ENCODE data around the gene ALKBH4.
"Not testable (repeated sequence)": the region's sequence is repeated elsewhere in the genome, so short reads cannot be mapped to it uniquely, and the experiment has no call there.

Gene ALKBH4, protein sequence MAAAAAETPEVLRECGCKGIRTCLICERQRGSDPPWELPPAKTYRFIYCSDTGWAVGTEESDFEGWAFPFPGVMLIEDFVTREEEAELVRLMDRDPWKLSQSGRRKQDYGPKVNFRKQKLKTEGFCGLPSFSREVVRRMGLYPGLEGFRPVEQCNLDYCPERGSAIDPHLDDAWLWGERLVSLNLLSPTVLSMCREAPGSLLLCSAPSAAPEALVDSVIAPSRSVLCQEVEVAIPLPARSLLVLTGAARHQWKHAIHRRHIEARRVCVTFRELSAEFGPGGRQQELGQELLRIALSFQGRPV

DNA sequence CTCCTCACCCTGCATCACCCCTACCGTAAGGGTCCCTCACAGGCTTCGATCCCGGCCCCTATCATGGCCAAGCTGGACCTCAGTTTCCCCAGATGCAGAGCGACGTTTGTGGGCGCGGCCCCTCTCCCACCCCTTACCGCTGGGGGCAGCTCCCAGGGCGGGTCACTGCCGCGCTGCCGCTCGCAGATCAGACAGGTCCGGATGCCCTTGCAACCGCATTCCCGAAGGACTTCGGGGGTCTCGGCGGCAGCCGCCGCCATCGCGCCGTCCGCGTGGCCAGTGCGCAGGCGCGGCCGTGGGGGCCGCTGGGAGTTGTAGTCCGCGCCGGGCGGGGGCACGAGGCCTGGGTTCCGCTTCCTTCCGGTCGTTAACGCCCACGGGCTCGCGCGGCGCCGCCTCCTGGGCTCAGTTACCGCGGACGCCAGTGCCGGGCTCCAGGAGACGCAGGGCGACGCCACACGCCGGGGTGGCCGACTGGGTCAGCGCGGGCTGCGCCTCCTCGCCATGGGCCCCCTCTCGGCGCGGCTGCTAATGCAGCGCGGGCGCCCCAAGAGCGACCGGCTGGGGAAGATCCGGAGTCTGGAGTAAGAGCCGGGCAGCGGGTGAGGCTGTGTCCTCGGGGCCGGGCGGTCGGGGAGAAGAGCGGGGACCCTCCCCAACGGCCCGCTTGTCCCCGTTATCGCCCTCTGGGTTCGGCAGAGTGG is at the start of gene ALKBH4, which contains the start of gene LRWD1:
Gene ALKBH4 (minus strand): TSS at position 287 of the 704 bp plus-strand sequence. CDS start 27 bp downstream, at position 260.
Gene LRWD1 (plus strand): TSS at position 408 of the 704 bp plus-strand sequence. CDS start 97 bp downstream, at position 505.
- in situ Hi-C loops (cut with HindIII; ENCODE audit: low pct_ligation_motif_present, low pct_unique_long_range_greater_than_20kb, low sequenced_read_pairs), result no loop called here

GRCh38 chr7:102512642-102513221 is 48.1 kb upstream of the ALKBH4 start:
- in situ Hi-C loops (cut with HindIII; ENCODE audit: low pct_ligation_motif_present, low pct_unique_long_range_greater_than_20kb, low sequenced_read_pairs), result not testable (repeated sequence)
- DNase-seq, result peak; percentile 82

More for the DNA sequence above, at the start of gene ALKBH4, which contains the start of gene LRWD1:
- DNase-seq, result peak; percentile 91

GRCh38 chr7:102511860-102512522 is 47.3 kb upstream of the ALKBH4 start:
- in situ Hi-C loops (cut with HindIII; ENCODE audit: low pct_ligation_motif_present, low pct_unique_long_range_greater_than_20kb, low sequenced_read_pairs); DNase-seq: not testable (repeated sequence)

DNA sequence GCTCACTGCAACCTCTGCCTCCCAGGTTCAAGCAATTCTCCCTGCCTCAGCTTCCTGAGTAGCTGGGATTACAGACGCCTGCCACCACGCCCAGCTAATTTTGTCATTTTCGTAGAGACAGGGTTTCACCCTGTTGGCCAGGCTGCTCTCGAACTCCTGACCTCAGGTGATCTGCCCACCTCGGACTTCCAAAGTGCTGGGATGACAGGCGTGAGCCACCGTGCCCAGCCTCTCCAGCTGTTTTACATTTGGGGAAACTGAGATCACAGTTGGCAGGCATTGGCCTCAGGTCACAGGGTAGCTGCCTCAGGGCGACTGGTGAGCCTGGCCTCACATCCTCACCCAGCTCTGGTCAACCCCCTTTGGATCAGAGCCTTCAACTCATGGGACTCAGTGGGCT is 45.9 kb upstream of the ALKBH4 start:
- in situ Hi-C loops (cut with HindIII; ENCODE audit: low pct_ligation_motif_present, low pct_unique_long_range_greater_than_20kb, low sequenced_read_pairs); DNase-seq: not testable (repeated sequence)

DNA sequence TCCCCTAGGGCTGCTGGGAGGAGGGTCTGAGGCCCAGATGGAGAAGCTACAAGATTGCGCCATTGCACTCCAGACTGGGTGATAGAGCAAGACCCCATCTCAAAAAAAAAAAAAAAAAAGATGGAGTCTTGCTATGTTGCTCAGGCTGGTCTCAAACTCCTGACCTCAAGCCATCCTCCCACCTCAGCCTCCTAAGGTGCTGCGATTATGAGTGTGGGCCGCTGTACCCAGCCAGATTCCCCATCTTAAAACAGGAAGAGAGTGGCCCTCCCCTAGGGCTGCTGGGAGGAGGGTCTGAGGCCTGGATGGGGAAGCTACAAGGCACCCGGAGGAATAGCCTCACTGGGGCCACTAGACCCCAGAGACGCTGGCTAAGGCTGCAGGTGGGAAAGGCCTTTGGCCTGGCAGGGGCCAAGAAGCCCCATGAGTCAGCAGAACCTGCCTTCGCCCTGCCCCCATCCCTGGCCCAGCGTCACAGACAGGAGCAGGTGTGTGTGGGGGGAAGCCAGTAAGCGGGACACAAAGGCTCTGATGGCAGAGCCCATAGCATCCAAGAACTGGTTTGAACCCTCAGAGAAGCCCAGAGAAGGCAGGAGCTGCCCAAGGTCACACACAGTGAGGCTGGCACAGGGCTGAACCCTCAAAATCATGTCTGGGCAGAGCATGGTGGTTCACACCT is 42.9 kb upstream of the ALKBH4 start:
- DNase-seq; in situ Hi-C loops (cut with HindIII; ENCODE audit: low pct_ligation_motif_present, low pct_unique_long_range_greater_than_20kb, low sequenced_read_pairs): not testable (repeated sequence)

GRCh38 chr7:102505298-102506185 is 40.9 kb upstream of the ALKBH4 start:
- DNase-seq; in situ Hi-C loops (cut with HindIII; ENCODE audit: low pct_ligation_motif_present, low pct_unique_long_range_greater_than_20kb, low sequenced_read_pairs): not testable (repeated sequence)

GRCh38 chr7:102503141-102503540 is 38.5 kb upstream of the ALKBH4 start:
- in situ Hi-C loops (cut with HindIII; ENCODE audit: low pct_ligation_motif_present, low pct_unique_long_range_greater_than_20kb, low sequenced_read_pairs); DNase-seq: not testable (repeated sequence)

DNA sequence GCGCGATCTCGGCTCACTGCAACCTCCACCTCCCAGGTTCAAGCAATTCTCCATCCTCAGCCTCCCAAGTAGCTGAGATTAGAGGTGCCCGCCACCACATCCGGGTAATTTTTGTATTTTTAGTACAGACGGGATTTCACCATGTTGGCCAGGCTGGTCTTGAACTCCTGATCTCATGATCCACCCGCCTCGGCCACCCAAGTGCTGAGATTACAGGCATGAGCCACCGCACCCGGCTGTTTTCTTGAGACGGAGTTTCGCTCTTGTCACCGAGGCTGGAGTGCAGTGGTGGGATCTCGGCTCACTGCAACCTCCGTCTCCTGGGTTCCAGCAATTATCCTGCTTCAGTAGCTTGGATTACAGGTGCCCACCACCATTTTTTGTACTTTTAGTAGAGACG is 33.7 kb upstream of the ALKBH4 start:
- DNase-seq; in situ Hi-C loops (cut with HindIII; ENCODE audit: low pct_ligation_motif_present, low pct_unique_long_range_greater_than_20kb, low sequenced_read_pairs): not testable (repeated sequence)

DNA sequence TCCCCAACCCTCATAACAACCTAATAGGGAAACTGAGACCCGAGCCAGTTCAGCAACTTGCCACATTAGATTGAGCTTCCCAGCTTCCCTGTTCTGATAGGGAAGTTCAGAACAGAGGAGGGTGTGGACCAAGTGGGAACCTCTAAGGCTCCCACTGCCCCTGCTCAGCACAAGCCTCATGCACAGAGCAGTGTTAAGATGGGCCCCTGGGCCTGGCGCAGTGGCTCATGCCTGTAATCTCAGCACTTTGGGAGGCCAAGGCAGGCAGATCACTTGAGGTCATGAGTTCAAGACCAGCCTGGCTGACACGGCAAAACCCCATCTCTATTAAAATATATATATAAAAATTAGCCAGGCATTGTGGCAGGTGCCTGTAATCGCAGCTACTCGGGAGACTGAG is 32.6 kb upstream of the ALKBH4 start:
- DNase-seq; in situ Hi-C loops (cut with HindIII; ENCODE audit: low pct_ligation_motif_present, low pct_unique_long_range_greater_than_20kb, low sequenced_read_pairs): not testable (repeated sequence)

DNA sequence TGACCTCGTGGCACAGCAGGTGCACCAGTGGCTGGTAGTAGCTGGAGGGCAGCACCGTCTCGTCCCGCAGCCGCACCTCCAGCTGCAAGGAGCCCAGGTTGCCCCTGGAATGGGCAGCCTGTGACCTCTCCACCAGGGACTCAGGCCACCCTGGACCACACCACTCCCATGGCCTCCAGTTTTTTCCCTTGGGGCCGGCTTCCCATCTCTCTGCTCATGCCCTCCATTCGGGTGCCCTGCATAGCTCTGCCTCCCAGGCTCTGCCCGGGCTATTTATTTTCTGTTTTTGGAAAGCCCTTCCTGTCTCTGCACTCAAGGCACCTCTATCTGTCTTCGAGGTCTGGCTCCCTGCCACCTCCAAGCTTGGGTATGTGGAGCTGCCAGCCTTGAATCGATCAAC is 32.2 kb upstream of the ALKBH4 start:
- in situ Hi-C loops (cut with HindIII; ENCODE audit: low pct_ligation_motif_present, low pct_unique_long_range_greater_than_20kb, low sequenced_read_pairs); DNase-seq: not testable (repeated sequence)

- DNase-seq; in situ Hi-C loops (cut with HindIII; ENCODE audit: low pct_ligation_motif_present, low pct_unique_long_range_greater_than_20kb, low sequenced_read_pairs): not testable (repeated sequence)
These were observed 29.9 kb upstream of the ALKBH4 start for GRCh38 chr7:102494473-102495149.

GRCh38 chr7:102494026-102494425 is 29.4 kb upstream of the ALKBH4 start:
- in situ Hi-C loops (cut with HindIII; ENCODE audit: low pct_ligation_motif_present, low pct_unique_long_range_greater_than_20kb, low sequenced_read_pairs); DNase-seq: not testable (repeated sequence)

DNA sequence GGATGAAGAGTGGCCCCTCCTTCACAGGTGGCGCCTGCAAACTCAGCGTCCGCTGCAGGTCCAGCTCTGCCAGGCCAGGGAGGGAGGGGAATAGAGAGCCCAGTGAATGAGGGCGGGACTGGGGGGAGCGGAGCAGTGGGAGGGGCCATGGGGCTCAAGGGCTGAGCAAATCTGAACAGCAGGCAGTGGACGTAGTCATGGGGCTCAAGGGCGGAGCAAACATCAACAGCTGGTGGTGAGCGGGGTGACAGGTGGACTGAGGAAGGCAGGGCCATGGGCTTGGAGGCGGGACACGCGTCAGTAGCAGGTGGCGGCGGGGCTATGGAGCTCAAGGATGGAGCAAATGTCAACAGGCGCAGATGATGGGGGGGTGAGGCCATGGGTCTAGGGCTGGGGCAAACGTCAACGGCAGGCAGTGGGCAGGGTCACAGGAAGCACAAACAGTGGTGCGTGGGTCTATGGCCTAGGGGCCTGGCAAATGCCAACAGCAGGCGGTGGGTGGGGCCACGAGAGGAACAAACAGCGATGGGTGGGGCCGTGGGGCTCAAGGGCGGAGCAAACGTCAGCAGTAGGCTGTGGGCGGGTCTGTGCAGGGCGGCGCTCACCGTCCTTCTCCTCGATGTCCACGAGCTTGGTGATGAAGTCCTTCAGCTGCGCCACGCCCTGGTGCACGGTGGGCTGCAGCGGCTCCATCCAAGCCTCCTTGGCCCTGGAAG is 28.7 kb upstream of the ALKBH4 start:
- in situ Hi-C loops (cut with HindIII; ENCODE audit: low pct_ligation_motif_present, low pct_unique_long_range_greater_than_20kb, low sequenced_read_pairs); DNase-seq: not testable (repeated sequence)

DNA sequence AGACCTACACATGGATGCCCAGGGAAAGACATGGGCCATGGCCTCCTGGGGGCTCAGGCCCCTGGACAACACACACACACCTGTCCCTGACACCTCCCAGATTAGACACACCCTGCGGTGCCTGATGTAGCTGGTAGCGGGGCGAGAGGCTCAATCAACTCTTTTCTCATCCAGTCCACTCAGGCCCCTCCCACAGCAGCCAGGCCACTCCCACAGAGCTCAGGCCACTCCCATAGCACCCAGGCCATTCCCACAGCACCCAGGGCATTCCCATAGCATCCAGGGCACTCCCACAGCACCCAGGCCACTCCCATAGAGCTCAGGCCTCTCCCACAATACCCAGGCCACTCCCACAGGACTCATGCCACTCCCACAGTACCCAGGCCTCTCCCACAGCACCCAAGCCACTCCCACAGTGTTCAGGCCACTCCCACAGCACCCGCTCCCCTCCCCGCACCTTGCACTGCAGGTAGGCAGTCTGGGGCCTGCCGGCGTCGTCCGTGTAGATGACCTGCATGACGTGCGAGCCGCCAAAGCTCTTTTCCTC is 25.9 kb upstream of the ALKBH4 start:
- DNase-seq; in situ Hi-C loops (cut with HindIII; ENCODE audit: low pct_ligation_motif_present, low pct_unique_long_range_greater_than_20kb, low sequenced_read_pairs): not testable (repeated sequence)

DNA sequence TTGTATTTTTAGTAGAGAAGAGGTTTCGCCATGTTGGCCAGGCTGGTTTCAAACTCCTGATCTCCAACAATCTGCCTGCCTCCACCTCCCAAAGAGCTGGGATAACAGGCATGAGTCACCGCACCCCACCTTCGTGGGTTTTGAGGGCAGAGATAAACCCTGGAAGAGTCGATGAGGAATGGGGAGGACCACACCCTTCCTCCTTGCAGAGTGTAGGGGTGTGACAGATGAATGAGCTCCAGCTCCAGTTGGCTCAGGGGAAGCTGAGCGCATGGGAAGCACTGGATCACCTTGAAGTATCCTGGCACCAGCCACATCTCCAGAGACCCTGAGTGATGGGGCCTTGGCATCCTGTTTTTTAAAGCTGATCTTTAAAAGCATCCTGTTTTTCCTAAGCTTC is 19.7 kb upstream of the ALKBH4 start:
- in situ Hi-C loops (cut with HindIII; ENCODE audit: low pct_ligation_motif_present, low pct_unique_long_range_greater_than_20kb, low sequenced_read_pairs); DNase-seq: not testable (repeated sequence)

DNA sequence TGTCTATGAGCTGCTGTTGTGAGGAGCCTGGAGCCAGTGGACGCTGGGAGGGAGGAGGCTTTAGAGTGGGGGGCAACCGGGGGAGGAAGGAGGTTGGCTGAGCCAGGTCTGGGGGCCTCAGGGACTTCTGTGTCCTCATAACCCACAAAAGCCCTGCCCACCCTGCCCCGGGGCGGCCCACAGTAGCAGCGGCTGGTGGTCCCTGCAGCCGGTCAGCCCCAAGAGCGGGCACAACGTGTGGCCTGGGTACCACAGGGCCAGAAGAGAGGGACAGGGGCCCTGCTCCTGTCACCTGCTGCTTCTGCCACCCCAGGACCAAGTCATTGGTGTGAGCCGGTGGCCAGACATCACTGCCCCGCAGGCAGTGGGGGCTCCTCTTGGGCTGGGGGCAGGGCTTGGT is 17.3 kb upstream of the ALKBH4 start:
- in situ Hi-C loops (cut with HindIII; ENCODE audit: low pct_ligation_motif_present, low pct_unique_long_range_greater_than_20kb, low sequenced_read_pairs); DNase-seq: not testable (repeated sequence)

Data from ACHN (cell line).